Activated CD8-positive, alpha-beta T cell treated with anti-CD3 and anti-CD28 coated beads, Interleukin-2, amount 10 ng/mL, durations not matched to agents 7 days and 5 days (primary cell): ENCODE data around the gene SEMA5A. TPM values are rescaled to one million over a fixed set of nuclear protein-coding genes. Genes with fewer than 3 reads are reported as not detected.

Source experiments
- ATAC-seq: fragments of 150-1000 bp; cut with Tn5 transposase; one replicate; pipeline ENCODE4 v1.10.0; 2021; ENCODE audit warnings: moderate library complexity
- CTCF ChIA-PET: fragments of 350-600 bp; sonication (Branson Sonifier 250); formaldehyde crosslinking; loops from one replicate; lab custom pipeline; 2021; ENCODE audit warnings: antibody characterized with exemption; lab: Charles Lee
- POLR2A ChIA-PET: fragments of 350-600 bp; sonication (Branson Sonifier 250); formaldehyde crosslinking; loops from one replicate; lab custom pipeline; 2021; ENCODE audit warnings: antibody characterized with exemption; lab: Charles Lee
- DNase-seq: peaks from one replicate; pipeline ENCODE4 v3.0.0-alpha.2; 2020
- H3K27ac Mint-ChIP-seq: one replicate; pipeline ENCODE4 v1.8.0; 2021; ENCODE audit warnings: mild to moderate bottlenecking, mixed read lengths
- H3K27me3 Mint-ChIP-seq: one replicate; pipeline ENCODE4 v1.8.0; 2021; ENCODE audit warnings: low read depth, mixed read lengths
- H3K36me3 Mint-ChIP-seq: one replicate; pipeline ENCODE4 v1.8.0; 2021; ENCODE audit warnings: low read depth, mixed read lengths
- H3K4me1 Mint-ChIP-seq: one replicate; pipeline ENCODE4 v1.8.0; 2021; ENCODE audit warnings: low read depth, mixed read lengths
- H3K4me3 Mint-ChIP-seq: one replicate; pipeline ENCODE4 v1.8.0; 2021; ENCODE audit warnings: mild to moderate bottlenecking, mixed read lengths
- H3K9me3 Mint-ChIP-seq: one replicate; pipeline ENCODE4 v1.8.0; 2022; ENCODE audit warnings: mixed read lengths; ENCODE audit not compliant: insufficient read depth
- total RNA-seq, 2 experiments: library from RNA; stranded (reverse); gene quantifications; one replicate each; pipeline ENCODE4 v1.2.3, GENCODE V29; 2021

Gene SEMA5A
- total RNA-seq, 2 experiments from 2014 or later, result not detected

- H3K9me3 Mint-ChIP-seq, result peaks cover 8% of the 10 kb centered on the region
- H3K4me3 Mint-ChIP-seq, result no peak overlapping the region
- H3K36me3 Mint-ChIP-seq, result no peaks in the 10 kb centered on the region
- no peak overlapping the region for H3K27ac Mint-ChIP-seq
- POLR2A ChIA-PET, result no interaction called here
- no peaks in the 10 kb centered on the region for H3K27me3 Mint-ChIP-seq
- CTCF ChIA-PET, result no interaction called here
- DNase-seq (no peak), ATAC-seq (no peak)
- no peaks in the 10 kb centered on the region for H3K4me1 Mint-ChIP-seq
Measured at GRCh38 chr5:9396285-9396770, 149.5 kb downstream of the SEMA5A start.

DNA sequence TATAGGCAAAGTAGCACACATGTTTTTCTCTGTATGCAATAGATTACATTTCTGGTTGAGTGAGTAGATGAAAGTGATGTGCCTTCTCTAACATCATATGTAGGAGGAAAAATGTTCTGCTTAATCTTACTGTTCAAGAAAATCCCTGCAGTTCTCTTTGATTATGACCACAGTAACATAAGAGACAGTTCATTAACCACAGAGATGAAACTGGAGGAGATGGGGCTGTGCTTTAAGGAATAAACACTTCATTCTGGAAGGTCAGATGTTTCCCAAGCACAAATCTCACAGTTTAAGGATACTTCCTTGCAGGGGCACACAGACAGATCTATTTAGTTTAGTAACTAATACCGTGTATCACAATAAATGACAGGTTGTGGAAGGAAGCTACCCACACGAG, 150.2 kb downstream of the SEMA5A start:
- no peak overlapping the region for H3K27ac Mint-ChIP-seq
- no peak for ATAC-seq
- H3K27me3 Mint-ChIP-seq, result no peaks in the 10 kb centered on the region
- no peak overlapping the region for H3K4me3 Mint-ChIP-seq
- no peaks in the 10 kb centered on the region for H3K4me1 Mint-ChIP-seq
- no peak for DNase-seq
- no peaks in the 10 kb centered on the region for H3K36me3 Mint-ChIP-seq
- POLR2A ChIA-PET, result no interaction called here
- peaks cover 8% of the 10 kb centered on the region for H3K9me3 Mint-ChIP-seq
- CTCF ChIA-PET, result no interaction called here

- no peak for ATAC-seq
- no peaks in the 10 kb centered on the region for H3K27me3 Mint-ChIP-seq
- H3K4me1 Mint-ChIP-seq, result no peaks in the 10 kb centered on the region
- DNase-seq, result no peak
- H3K27ac Mint-ChIP-seq, result no peak overlapping the region
- H3K4me3 Mint-ChIP-seq, result no peak overlapping the region
- H3K9me3 Mint-ChIP-seq, result peaks cover 8% of the 10 kb centered on the region
- POLR2A ChIA-PET, result no interaction called here
- CTCF ChIA-PET, result no interaction called here
- no peaks in the 10 kb centered on the region for H3K36me3 Mint-ChIP-seq
Measured at GRCh38 chr5:9394221-9394620, 151.7 kb downstream of the SEMA5A start.

- Mint-ChIP-seq H3K9me3 (no peaks in the 10 kb centered on the region), H3K36me3 (no peaks in the 10 kb centered on the region), H3K4me1 (no peaks in the 10 kb centered on the region), H3K27ac (no peak overlapping the region), H3K27me3 (no peaks in the 10 kb centered on the region), H3K4me3 (no peak overlapping the region)
- DNase-seq (no peak), ATAC-seq (no peak)
- POLR2A ChIA-PET, result no interaction called here
- CTCF ChIA-PET, result no interaction called here
Measured at GRCh38 chr5:9392625-9393024, 153.2 kb downstream of the SEMA5A start.

DNA sequence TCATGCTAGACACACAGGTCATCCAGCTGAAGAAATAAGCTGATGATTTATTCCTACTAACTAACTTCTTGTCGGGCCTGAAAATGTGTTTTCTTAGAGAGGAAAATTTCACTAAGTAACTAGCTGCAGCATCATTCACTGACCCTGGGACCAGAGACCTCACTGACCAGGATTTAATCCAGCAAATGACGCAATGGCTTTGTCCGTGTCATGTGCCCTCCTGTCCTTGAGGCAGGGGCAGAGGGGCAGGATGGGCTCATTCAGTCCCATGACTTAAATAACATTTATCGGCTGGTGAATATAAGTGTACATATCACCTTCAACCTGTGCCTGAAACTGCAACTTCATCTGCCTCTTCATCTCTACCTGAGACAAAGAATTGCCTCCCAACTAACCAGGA, 154.8 kb downstream of the SEMA5A start:
- CTCF ChIA-PET, result no interaction called here
- POLR2A ChIA-PET, result no interaction called here
- no peaks in the 10 kb centered on the region for H3K36me3 Mint-ChIP-seq
- no peak for ATAC-seq
- no peaks in the 10 kb centered on the region for H3K27me3 Mint-ChIP-seq
- H3K27ac Mint-ChIP-seq, result no peak overlapping the region
- no peak for DNase-seq
- no peaks in the 10 kb centered on the region for H3K9me3 Mint-ChIP-seq
- no peaks in the 10 kb centered on the region for H3K4me1 Mint-ChIP-seq
- H3K4me3 Mint-ChIP-seq, result no peak overlapping the region

DNA sequence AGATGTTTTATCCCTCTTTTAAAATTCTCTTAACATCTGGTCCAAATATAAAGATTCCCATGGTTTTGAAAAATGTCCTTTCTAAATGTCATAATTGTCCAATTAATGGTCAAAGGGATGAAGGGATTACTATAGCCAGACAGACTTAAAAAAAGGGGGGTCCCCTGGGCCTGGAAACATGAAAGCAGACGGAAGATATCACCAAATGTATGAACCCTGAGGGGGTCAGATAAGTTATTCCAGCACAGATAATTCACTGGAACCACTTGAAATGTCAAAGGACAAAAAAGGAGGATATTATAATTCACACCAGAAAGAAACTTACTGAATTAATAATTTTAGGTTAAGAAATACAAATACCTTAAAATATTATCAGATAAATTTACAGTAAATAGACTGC, 155.8 kb downstream of the SEMA5A start:
- Mint-ChIP-seq H3K4me3 (no peak overlapping the region), H3K27me3 (no peaks in the 10 kb centered on the region), H3K36me3 (no peaks in the 10 kb centered on the region), H3K9me3 (no peaks in the 10 kb centered on the region), H3K4me1 (no peaks in the 10 kb centered on the region), H3K27ac (no peak overlapping the region)
- ChIA-PET POLR2A (no interaction called here), CTCF (no interaction called here)
- no peak for ATAC-seq
- no peak for DNase-seq

DNA sequence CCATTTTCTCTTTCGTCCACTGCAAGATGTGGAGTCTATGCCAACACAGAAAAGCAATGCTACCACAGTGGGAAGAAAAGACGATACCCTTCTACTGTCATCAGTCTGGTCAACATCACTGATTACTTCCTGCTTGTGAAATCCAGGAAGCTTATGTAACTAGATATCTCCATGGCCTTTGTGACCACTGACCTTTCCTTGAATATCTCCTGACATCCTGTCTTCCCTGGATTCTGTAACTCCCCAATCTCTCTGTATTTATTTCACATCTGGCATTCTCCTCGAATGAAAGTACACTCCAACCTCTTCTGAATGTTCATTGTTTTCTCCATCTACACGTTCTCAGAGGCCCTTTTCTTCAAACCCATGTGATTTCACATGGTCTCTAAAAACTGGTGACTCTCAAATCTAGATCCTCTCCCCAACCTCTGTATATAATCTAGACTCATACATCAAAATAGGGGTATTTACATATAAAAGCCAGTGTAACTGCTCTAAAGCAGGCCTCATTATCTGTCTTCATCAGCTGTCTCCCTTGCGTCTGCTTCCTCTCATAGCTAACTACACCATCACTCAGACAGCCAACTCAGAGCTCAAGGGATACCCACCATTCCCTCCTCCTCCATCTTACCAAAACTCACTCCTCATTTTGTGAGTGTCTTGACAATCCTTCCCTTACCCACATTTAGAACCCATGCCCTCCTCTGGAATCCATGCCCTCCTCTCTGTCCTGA, 156.8 kb downstream of the SEMA5A start:
- H3K9me3 Mint-ChIP-seq, result no peaks in the 10 kb centered on the region
- no peak overlapping the region for H3K4me3 Mint-ChIP-seq
- no peak for ATAC-seq
- ChIA-PET CTCF (no interaction called here), POLR2A (no interaction called here)
- H3K4me1 Mint-ChIP-seq, result no peaks in the 10 kb centered on the region
- no peaks in the 10 kb centered on the region for H3K27me3 Mint-ChIP-seq
- DNase-seq, result no peak
- H3K36me3 Mint-ChIP-seq, result no peaks in the 10 kb centered on the region
- no peak overlapping the region for H3K27ac Mint-ChIP-seq

GRCh38 chr5:9387879-9388278, 158.0 kb downstream of the SEMA5A start:
- Mint-ChIP-seq H3K4me3 (no peak overlapping the region), H3K4me1 (no peaks in the 10 kb centered on the region), H3K9me3 (no peaks in the 10 kb centered on the region), H3K27me3 (no peaks in the 10 kb centered on the region), H3K36me3 (no peaks in the 10 kb centered on the region), H3K27ac (no peak overlapping the region)
- POLR2A ChIA-PET, result no interaction called here
- ATAC-seq (no peak), DNase-seq (no peak)
- CTCF ChIA-PET, result no interaction called here

GRCh38 chr5:9386945-9387344, 158.9 kb downstream of the SEMA5A start:
- Mint-ChIP-seq H3K4me3 (no peak overlapping the region), H3K9me3 (no peaks in the 10 kb centered on the region), H3K27ac (no peak overlapping the region), H3K36me3 (no peaks in the 10 kb centered on the region), H3K4me1 (no peaks in the 10 kb centered on the region), H3K27me3 (no peaks in the 10 kb centered on the region)
- ATAC-seq (no peak), DNase-seq (no peak)
- POLR2A ChIA-PET, result no interaction called here
- CTCF ChIA-PET, result no interaction called here

- Mint-ChIP-seq H3K36me3 (no peaks in the 10 kb centered on the region), H3K27ac (no peak overlapping the region), H3K4me1 (no peaks in the 10 kb centered on the region), H3K27me3 (no peaks in the 10 kb centered on the region), H3K4me3 (no peak overlapping the region), H3K9me3 (no peaks in the 10 kb centered on the region)
- ChIA-PET POLR2A (no interaction called here), CTCF (no interaction called here)
- ATAC-seq (no peak), DNase-seq (no peak)
Measured at GRCh38 chr5:9382522-9382921, 163.4 kb downstream of the SEMA5A start.

GRCh38 chr5:9381464-9381863, 164.4 kb downstream of the SEMA5A start:
- ChIA-PET CTCF (no interaction called here), POLR2A (no interaction called here)
- H3K4me3 Mint-ChIP-seq, result no peak overlapping the region
- no peaks in the 10 kb centered on the region for H3K27me3 Mint-ChIP-seq
- H3K4me1 Mint-ChIP-seq, result no peaks in the 10 kb centered on the region
- no peak for DNase-seq
- no peaks in the 10 kb centered on the region for H3K36me3 Mint-ChIP-seq
- H3K27ac Mint-ChIP-seq, result no peak overlapping the region
- ATAC-seq, result no peak
- no peaks in the 10 kb centered on the region for H3K9me3 Mint-ChIP-seq

DNA sequence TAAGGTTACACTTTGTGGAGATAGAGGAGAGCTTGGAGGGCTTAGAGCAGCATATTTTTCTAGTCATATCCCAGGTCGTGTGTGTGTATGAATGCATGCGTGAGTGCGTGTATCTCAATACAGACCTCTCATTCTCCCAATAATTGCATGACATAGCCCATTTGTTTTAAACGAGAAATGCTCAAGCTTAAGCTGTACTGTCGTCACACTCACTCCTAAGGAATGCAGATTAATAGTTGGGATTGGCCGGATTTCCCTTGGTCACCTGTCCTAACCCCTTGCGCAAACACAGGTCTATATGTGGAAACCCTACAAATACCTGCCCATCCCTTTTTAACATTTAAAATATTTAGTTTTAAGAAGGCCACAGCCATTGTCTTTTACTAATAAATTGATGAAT, 165.8 kb downstream of the SEMA5A start:
- ChIA-PET POLR2A (no interaction called here), CTCF (no interaction called here)
- Mint-ChIP-seq H3K27me3 (no peaks in the 10 kb centered on the region), H3K36me3 (no peaks in the 10 kb centered on the region), H3K9me3 (no peaks in the 10 kb centered on the region), H3K27ac (no peak overlapping the region), H3K4me3 (no peak overlapping the region), H3K4me1 (no peaks in the 10 kb centered on the region)
- ATAC-seq, result no peak
- no peak for DNase-seq
